ENCODE results near the gene LBHD2. TPM values are rescaled to one million over a fixed set of nuclear protein-coding genes. Genes with fewer than 3 reads are reported as not detected.

LBHD2 gene
- total and polyA plus RNA-seq, 2 of the 8 experiments (the other 6 are each of a cell fraction or from before 2014, with no cell fraction given), result not detected

GRCh38 chr14:103097244-103097993 is 13.4 kb downstream of the LBHD2 start:
- Histone ChIP-seq H3K4me3 (ENCODE audit: extremely low read depth in 1 of 4, insufficient read depth in 2 of 4, low read depth in 3 of 4, low read length in 4 of 4) (no peak overlapping the region), H2BK15ac (ENCODE audit: low read length) (no peak overlapping the region), H3K23me2 (ENCODE audit: low read depth, low read length) (no peaks in the 10 kb centered on the region), H3K9ac (replicated peaks in 1 of 4; ENCODE audit: extremely low read depth in 1 of 4, low read depth in 3 of 4, low read length in 3 of 4) (no peak overlapping the region), H3K9me3 (ENCODE audit: insufficient read depth in 2 of 2, low read depth in 1 of 2, low read length in 1 of 2) (no peaks in the 10 kb centered on the region), H3K36me3 (ENCODE audit: control insufficient read depth in 2 of 4, insufficient read depth in 4 of 4, low read length in 3 of 4) (no peaks in the 10 kb centered on the region), H3K23ac (ENCODE audit: insufficient read length) (no peak overlapping the region), H3K14ac (ENCODE audit: insufficient read length) (no peak overlapping the region), H4K20me1 (replicated peaks in 1 of 2; ENCODE audit: control insufficient read depth in 1 of 2, insufficient read depth in 2 of 2, low read length in 2 of 2) (no peaks in the 10 kb centered on the region), H2AK5ac (ENCODE audit: low read depth, low read length) (0 out of 2 replicates have a peak overlapping the region, but pooled peaks have one; percentile 13), H3K56ac (replicated peaks; ENCODE audit: insufficient read length, low read depth, low read length) (no peak overlapping the region), H3K4ac (replicated peaks; ENCODE audit: insufficient read length, low read depth, low read length) (no peak overlapping the region), H3K27ac (ENCODE audit: low read depth, low read length) (no peak overlapping the region), H4K91ac (replicated peaks; ENCODE audit: insufficient read length, low read length) (peak overlapping the region; percentile 85), H3K4me2 (ENCODE audit: insufficient read depth in 1 of 2, low read depth in 2 of 2, low read length in 2 of 2) (no peak overlapping the region), H2BK20ac (ENCODE audit: low read length) (no peak overlapping the region), H3K18ac (ENCODE audit: extremely low read depth, low read length) (peak overlapping the region; percentile 71; the same call in 1 of the 2 replicates), H3K79me2 (ENCODE audit: control insufficient read depth in 1 of 2, insufficient read depth in 2 of 2, low read length in 2 of 2) (no peaks in the 10 kb centered on the region), H4K5ac (ENCODE audit: insufficient read length, low read depth, low read length) (no peak overlapping the region), H2BK12ac (ENCODE audit: low read depth, low read length) (0 out of 2 replicates have a peak overlapping the region, but pooled peaks have one; percentile 68), H3K4me1 (replicated peaks in 1 of 4; ENCODE audit: control insufficient read depth in 3 of 4, insufficient read depth in 4 of 4, low read length in 3 of 4) (peaks cover 0 to 23% (median 13%) of the 10 kb centered on the region in 4 experiments; a peak in 6 of 7 replicates), H3K27me3 (replicated peaks in 1 of 4; ENCODE audit: control insufficient read depth in 3 of 4, extremely low read depth in 1 of 4, insufficient read depth in 3 of 4, low read length in 3 of 4) (peaks cover 0 to 12% (median 10%) of the 10 kb centered on the region in 4 experiments; a peak in 5 of 7 replicates), H2BK5ac (ENCODE audit: low read depth, low read length) (peak overlapping the region; percentile 66; the same call in 1 of the 2 replicates), H4K8ac (ENCODE audit: extremely low read depth, insufficient read depth, low read length) (no peak overlapping the region), H2AFZ (ENCODE audit: low read length) (no peak overlapping the region), H2BK120ac (replicated peaks; ENCODE audit: low read depth, low read length) (no peak overlapping the region), H3K79me1 (ENCODE audit: low read depth, low read length) (no peaks in the 10 kb centered on the region)
- WGBS, 2 experiments (ENCODE audit: extremely low coverage in 1 of 2, insufficient coverage in 1 of 2, insufficient read length in 1 of 2, insufficient replicate concordance in 2 of 2, low coverage in 1 of 2, low lambda C conversion rate in 2 of 2, missing lambda C conversion rate in 1 of 2), result 92% methylated on average over 26 of the region's 26 CpGs; no CpG with 5 or more reads in 1 of the 2 experiments
- ChIA-PET POLR2A (ENCODE audit: partially characterized antibody) (no interaction called here), CTCF (ENCODE audit: partially characterized antibody) (interaction anchor here (0.9 to 10.4 kb wide), 12 partner anchors 8 to 196 kb away, joined by 3 to 276 read pairs (median 7); partner anchors contain the start of genes LBHD2 and TNFAIP2)
- DNase-seq (ENCODE audit: low read depth in 1 of 2, low spot score in 2 of 2) (no peak), FAIRE-seq (no peak)
- no peak for TF ChIP-seq CREB1 (IDR thresholded peaks at IDR 0.05)
- no peak for TF ChIP-seq POLR2A (IDR thresholded peaks at IDR 0.05; ENCODE audit: control extremely low read depth in 1 of 2, low read depth in 2 of 2, low read length in 2 of 2)
- no peak for TF ChIP-seq KDM1A (IDR thresholded peaks at IDR 0.05; ENCODE audit: borderline replicate concordance, low read length)
- TF ChIP-seq CEBPB (IDR thresholded peaks at IDR 0.05; ENCODE audit: low read depth, low read length), result no peak
- no peak for TF ChIP-seq TCF12 (IDR thresholded peaks at IDR 0.05; ENCODE audit: low read depth, low read length)
- no peak for TF ChIP-seq CHD2 (IDR thresholded peaks at IDR 0.05; ENCODE audit: low read length)
- TF ChIP-seq MAX (IDR thresholded peaks at IDR 0.05), result no peak
- TF ChIP-seq GABPA (IDR thresholded peaks at IDR 0.05; ENCODE audit: borderline replicate concordance, insufficient read depth, low read length), result no peak
